Endodermal cell (in vitro differentiated cells): Measurements from ENCODE around the gene MIDN. TPM values are rescaled to one million over a fixed set of nuclear protein-coding genes. Genes with fewer than 3 reads are reported as not detected.

Experiments
- DNase-seq: peaks from one replicate; pipeline ENCODE4 v3.0.0-alpha.2; 2017
- H3K27ac ChIP-seq: 2 replicates; pipeline ENCODE4 v1.5.1; 2013; ENCODE audit warnings: mild to moderate bottlenecking, low read depth, low read length, moderate library complexity
- H3K27me3 ChIP-seq: 2 replicates; pipeline ENCODE4 v1.6.1; 2013; ENCODE audit warnings: mild to moderate bottlenecking, low read length, moderate library complexity; ENCODE audit not compliant: insufficient read depth, control insufficient read depth, poor library complexity, severe bottlenecking
- H3K36me3 ChIP-seq: 2 replicates; pipeline ENCODE4 v1.7.0; 2013; ENCODE audit warnings: mild to moderate bottlenecking, low read length, moderate library complexity; ENCODE audit not compliant: control insufficient read depth, insufficient read depth
- H3K4me1 ChIP-seq: one replicate; pipeline ENCODE4 v1.7.0; 2013; ENCODE audit warnings: low read length; ENCODE audit not compliant: control insufficient read depth, insufficient read depth
- H3K4me3 ChIP-seq: 2 replicates; pipeline ENCODE4 v1.5.1; 2013; ENCODE audit warnings: mild to moderate bottlenecking, low read length, moderate library complexity
- H3K9ac ChIP-seq: 2 replicates; pipeline ENCODE4 v1.6.1; 2013; ENCODE audit warnings: mild to moderate bottlenecking, low read length, moderate library complexity; ENCODE audit not compliant: poor library complexity, severe bottlenecking; ENCODE audit errors: extremely low read depth
- H3K9me3 ChIP-seq: 2 replicates; pipeline ENCODE4 v1.6.1; 2013; ENCODE audit warnings: mild to moderate bottlenecking, low read length, moderate library complexity; ENCODE audit not compliant: control insufficient read depth
- H3K27ac Mint-ChIP-seq: 2 replicates; pipeline ENCODE4 v1.8.0; 2020; ENCODE audit warnings: mixed read lengths
- H3K27me3 Mint-ChIP-seq: 2 replicates; pipeline ENCODE4 v1.8.0; 2021; ENCODE audit warnings: mild to moderate bottlenecking, mixed read lengths; ENCODE audit not compliant: insufficient read depth
- H3K36me3 Mint-ChIP-seq: 2 replicates; pipeline ENCODE4 v1.8.0; 2020; ENCODE audit warnings: low read depth, mixed read lengths
- H3K4me1 Mint-ChIP-seq: 2 replicates; pipeline ENCODE4 v1.8.0; 2020; ENCODE audit warnings: mixed read lengths
- H3K4me3 Mint-ChIP-seq: 2 replicates; pipeline ENCODE4 v1.8.0; 2020; ENCODE audit warnings: mild to moderate bottlenecking, moderate library complexity, mixed read lengths
- H3K9me3 Mint-ChIP-seq: 2 replicates; pipeline ENCODE4 v1.8.0; 2020; ENCODE audit warnings: mild to moderate bottlenecking, mixed read lengths
- CTCF ChIP-seq: fragments of 200-600 bp; sonication (generic); conservative IDR thresholded peaks from 2 replicates; pipeline ENCODE4 v1.5.0; 2021; ENCODE audit warnings: antibody characterized with exemption, mild to moderate bottlenecking
- WGBS, 2 experiments: methylation state at CpG; one replicate each; pipeline versions ENCODE4 v1.1.5 to v1.1.7; 2013; ENCODE audit warnings: missing lambda C conversion rate in 2 of 2, mixed read lengths in 1 of 2; ENCODE audit not compliant: insufficient coverage in 1 of 2, insufficient read length in 1 of 2; 5-methylcytosine and 5-hydroxymethylcytosine counted together
- total RNA-seq, 2 donors: library from RNA; stranded (reverse); fragmentation: NEBNext Ultra II Directional in 1 of 2; extraction: Animal tissue kit (Norgen Biotek cat#: 25700) in 1 of 2; gene quantifications; 2 replicates in 1 of 2; 3 replicates in 1 of 2; pipeline ENCODE4 v1.2.1, GENCODE V29; 2021

The MIDN gene
- total RNA-seq, 2 donors from 2014 or later: 183 to 185 TPM

GRCh38 chr19:1254081-1254527 lies 5.7 kb downstream of the MIDN start:
- Histone ChIP-seq H3K36me3 (peaks cover 63% of the 10 kb centered on the region), H3K9ac (no peak overlapping the region)
- no peak for TF ChIP-seq CTCF

GRCh38 chr19:1254530-1255185 lies 6.3 kb downstream of the MIDN start:
- no peak overlapping the region for H3K9ac ChIP-seq
- no peaks in the 10 kb centered on the region for H3K9me3 ChIP-seq
- Mint-ChIP-seq H3K4me1 (peaks cover 18% of the 10 kb centered on the region), H3K4me3 (no peak overlapping the region), H3K36me3 (peaks cover 53% of the 10 kb centered on the region), H3K27me3 (no peaks in the 10 kb centered on the region), H3K27ac (peak overlapping the region; percentile 77), H3K9me3 (no peaks in the 10 kb centered on the region)
- TF ChIP-seq CTCF: no peak
- H3K4me3 ChIP-seq: no peak overlapping the region
- no peaks in the 10 kb centered on the region for H3K27me3 ChIP-seq
- peaks cover 8% of the 10 kb centered on the region for H3K4me1 ChIP-seq
- H3K27ac ChIP-seq: peak overlapping the region; percentile 22
- peaks cover 63% of the 10 kb centered on the region for H3K36me3 ChIP-seq
- no peak for DNase-seq
- 95% methylated on average over 19 to 20 of the region's 20 CpGs for WGBS, 2 experiments

More at GRCh38 chr19:1254081-1254527, 5.7 kb downstream of the MIDN start:
- Mint-ChIP-seq H3K27ac (no peak overlapping the region), H3K4me3 (no peak overlapping the region), H3K4me1 (peaks cover 13% of the 10 kb centered on the region), H3K27me3 (no peaks in the 10 kb centered on the region), H3K36me3 (peaks cover 53% of the 10 kb centered on the region), H3K9me3 (no peaks in the 10 kb centered on the region)
- no peak for DNase-seq
- H3K4me3 ChIP-seq: no peak overlapping the region
- no peaks in the 10 kb centered on the region for H3K27me3 ChIP-seq
- no peaks in the 10 kb centered on the region for H3K9me3 ChIP-seq
- H3K4me1 ChIP-seq: peaks cover 8% of the 10 kb centered on the region
- 97% methylated on average over 13 to 37 of the region's 37 CpGs for whole genome bisulfite sequencing, 2 experiments
- H3K27ac ChIP-seq: peak overlapping the region; percentile 2

DNA sequence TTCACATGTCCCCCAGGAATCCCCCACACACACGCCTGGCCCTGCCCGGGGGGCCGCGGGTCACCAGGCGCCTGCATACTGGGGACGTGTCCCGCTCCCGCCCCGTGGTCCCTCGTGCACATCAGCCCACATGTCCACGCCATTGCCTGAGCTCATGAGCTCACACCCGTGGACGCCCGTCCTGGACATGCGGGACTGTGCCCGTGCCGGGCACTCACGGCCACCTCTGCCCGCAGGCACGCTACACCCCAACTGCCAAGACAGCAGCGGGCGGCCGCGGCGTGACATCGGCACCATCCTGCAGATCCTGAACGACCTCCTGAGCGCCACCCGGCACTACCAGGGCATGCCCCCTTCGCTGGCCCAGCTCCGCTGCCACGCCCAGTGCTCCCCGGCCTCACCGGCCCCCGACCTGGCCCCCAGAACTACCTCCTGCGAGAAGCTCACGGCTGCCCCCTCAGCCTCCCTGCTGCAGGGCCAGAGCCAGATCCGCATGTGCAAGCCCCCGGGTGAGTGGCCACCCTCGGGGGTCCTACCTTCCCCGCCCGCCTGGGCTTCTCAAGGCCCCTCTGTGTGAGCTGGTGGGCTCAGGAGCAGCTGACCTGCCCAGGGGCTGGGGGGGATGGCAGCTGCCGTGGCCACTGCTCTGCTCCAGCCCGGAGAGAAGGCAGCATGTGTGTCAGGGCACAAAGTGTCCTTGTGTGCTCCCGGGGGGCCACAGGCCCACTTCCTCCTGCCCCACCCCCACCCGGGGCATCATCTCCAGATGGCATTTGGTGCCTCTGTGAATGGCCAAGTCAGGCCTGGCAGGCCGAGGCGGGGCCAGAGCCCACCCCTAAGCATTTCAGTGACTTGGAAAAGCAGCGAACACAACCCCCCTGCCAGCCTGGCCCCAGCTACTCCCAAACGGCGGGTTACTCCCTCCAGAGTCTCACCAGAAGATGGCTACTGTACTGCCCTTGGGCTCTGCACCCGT lies 7.1 kb downstream of the MIDN start:
- peaks cover 52% of the 10 kb centered on the region for H3K36me3 Mint-ChIP-seq
- Histone ChIP-seq H3K27ac (peak overlapping the region; percentile 57), H3K36me3 (peaks cover 63% of the 10 kb centered on the region), H3K9me3 (no peaks in the 10 kb centered on the region), H3K4me1 (peaks cover 8% of the 10 kb centered on the region), H3K4me3 (no peak overlapping the region), H3K27me3 (no peaks in the 10 kb centered on the region), H3K9ac (no peak overlapping the region)
- peak overlapping the region; percentile 77 for H3K27ac Mint-ChIP-seq
- no peaks in the 10 kb centered on the region for H3K9me3 Mint-ChIP-seq
- peaks cover 19% of the 10 kb centered on the region for H3K4me1 Mint-ChIP-seq
- no peaks in the 10 kb centered on the region for H3K27me3 Mint-ChIP-seq
- DNase-seq: no peak
- WGBS, 2 experiments: 94 to 95% methylated on average over 30 to 52 of the region's 52 CpGs
- no peak overlapping the region for H3K4me3 Mint-ChIP-seq
- no peak for TF ChIP-seq CTCF
